Stimulated activated CD8-positive, alpha-beta memory T cell treated with anti-CD3 and anti-CD28 coated beads, Interleukin-12 subunit alpha, Interleukin-12 subunit beta, amount 100 ng/mL, for 24 hours (primary cell): ENCODE results near the gene ADGRL1.
"Not testable (repeated sequence)": the region's sequence is repeated elsewhere in the genome, so short reads cannot be mapped to it uniquely, and the experiment has no call there.

Experiments
- DNase-seq: peaks from one replicate; pipeline ENCODE4 v3.0.0-alpha.2; 2020; ENCODE audit errors: extremely low read depth

The ADGRL1 gene

DNA sequence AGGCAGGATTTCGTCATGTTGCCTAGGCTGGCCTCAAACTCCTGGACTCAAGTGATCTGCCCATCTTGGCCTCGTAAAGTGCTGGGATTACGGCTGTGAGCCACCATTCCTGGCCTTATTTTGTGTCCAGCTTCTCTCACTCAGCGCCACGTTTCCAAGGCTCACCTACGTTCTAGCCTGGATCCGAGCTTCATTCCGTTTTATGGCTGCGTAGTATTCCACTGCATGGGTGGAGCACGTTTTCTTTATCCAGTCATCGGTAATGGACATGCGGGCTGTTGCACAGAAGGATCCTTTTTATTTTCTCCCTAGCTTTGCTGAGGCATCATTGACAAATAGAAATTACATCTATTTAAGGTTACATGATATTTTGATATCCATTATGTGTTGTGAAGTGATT is 16.6 kb downstream of the ADGRL1 start:
- DNase-seq: no peak

DNA sequence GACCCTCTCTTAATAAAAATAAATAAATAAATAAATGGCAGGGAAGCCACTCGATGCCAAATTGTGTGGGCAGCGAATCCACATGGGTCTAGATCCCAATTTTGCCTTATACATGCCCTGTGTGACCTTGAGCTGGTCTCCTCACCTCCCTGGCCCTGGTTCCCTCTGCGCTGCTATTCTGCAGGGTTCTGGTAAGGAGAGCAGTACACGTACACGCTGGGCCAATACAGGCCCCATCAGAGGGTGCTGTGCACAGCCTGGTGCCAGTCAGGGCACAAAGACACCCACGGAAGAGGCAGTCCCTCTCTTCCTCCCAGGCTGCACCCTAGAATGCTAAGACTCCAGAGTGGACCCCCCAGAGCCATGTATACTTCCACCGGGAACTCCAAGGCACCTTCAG is 17.9 kb downstream of the ADGRL1 start:
- not testable (repeated sequence) for DNase-seq

DNA sequence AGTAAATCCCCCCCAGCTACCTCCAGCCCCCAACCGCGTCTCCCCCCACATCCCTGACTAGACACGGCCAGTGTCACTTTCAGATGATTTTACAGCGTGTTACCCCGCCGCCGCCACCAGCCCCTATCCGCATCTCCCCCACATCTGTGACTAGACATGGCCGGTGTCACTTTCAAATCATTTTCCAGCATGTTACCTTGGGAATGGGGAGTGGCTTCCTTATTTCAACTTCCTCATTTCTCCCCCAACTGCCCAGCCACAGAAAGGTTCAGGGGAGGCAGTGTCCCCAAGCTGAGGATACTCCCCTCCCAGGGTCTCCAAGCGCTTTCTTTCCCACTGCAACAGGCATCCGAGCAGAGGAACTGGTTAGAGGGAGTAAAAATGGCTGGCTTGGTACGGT is 18.4 kb downstream of the ADGRL1 start:
- DNase-seq: no peak

GRCh38 chr19:14186684-14187083 is 19.3 kb downstream of the ADGRL1 start:
- not testable (repeated sequence) for DNase-seq

DNA sequence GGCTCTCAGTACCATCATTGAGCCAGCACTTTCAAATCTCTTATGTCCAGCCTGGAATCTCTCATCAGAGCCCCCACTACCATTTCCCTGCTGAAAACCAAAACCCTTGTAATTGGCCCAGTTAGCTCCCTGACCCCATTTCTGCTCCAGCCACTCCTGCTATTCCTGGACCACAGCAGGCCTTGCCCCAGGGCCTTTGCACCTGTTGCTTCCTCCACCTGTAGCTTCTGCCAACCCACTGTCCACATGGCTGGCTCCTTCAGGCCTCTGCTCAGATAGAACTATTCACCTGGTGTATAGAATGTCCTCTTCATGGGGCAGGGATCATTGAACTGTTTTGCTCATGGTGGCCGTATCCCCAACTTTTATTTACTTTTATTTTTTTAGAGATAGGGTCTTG is 20.3 kb downstream of the ADGRL1 start:
- not testable (repeated sequence) for DNase-seq

DNA sequence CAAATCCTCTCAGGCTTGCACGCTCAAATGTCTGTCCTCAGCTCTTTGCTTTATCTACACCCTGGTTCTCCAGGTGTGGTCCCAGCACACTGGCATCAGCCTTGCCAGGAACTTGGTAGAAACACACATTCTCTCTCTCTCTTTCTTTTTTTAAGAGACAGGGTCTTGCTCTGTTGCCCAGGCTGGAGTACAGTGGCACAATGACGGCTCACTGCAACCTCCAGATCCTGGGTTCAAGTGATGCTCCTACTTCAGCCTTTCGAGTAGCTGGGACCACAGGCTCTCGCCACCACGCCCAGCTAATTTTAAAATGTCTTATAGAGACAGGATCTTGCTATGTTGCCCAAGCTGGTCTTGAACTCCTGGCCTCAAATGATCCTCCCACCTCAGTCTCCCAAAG is 20.8 kb downstream of the ADGRL1 start:
- no peak for DNase-seq

- no peak for DNase-seq
Measured at GRCh38 chr19:14183741-14184350, 22.1 kb downstream of the ADGRL1 start.

DNA sequence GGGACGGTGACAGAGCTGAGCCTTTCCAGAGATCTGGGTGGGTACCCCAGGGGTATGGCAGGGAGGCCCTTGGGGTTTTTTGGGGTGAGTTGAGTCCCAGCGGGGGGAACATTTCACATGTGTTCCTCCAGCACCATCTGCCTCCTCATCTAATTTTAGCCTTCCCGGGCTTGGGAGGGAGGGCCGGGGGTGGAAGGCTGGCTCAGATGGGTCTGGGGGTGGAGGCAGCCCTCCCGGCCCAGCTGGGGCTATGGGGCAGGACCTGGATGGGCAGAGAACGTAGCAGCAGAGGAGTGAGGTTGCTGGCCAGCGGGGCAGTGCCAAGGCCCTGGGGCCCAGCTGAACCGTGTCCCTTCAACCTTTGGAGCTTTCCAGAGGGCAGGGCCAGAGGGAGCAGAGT is 23.5 kb downstream of the ADGRL1 start:
- DNase-seq: no peak

- DNase-seq: no peak
Measured at GRCh38 chr19:14181906-14182305, 24.1 kb downstream of the ADGRL1 start.

- DNase-seq: not testable (repeated sequence)
Measured at GRCh38 chr19:14181199-14181598, 24.8 kb downstream of the ADGRL1 start.

DNA sequence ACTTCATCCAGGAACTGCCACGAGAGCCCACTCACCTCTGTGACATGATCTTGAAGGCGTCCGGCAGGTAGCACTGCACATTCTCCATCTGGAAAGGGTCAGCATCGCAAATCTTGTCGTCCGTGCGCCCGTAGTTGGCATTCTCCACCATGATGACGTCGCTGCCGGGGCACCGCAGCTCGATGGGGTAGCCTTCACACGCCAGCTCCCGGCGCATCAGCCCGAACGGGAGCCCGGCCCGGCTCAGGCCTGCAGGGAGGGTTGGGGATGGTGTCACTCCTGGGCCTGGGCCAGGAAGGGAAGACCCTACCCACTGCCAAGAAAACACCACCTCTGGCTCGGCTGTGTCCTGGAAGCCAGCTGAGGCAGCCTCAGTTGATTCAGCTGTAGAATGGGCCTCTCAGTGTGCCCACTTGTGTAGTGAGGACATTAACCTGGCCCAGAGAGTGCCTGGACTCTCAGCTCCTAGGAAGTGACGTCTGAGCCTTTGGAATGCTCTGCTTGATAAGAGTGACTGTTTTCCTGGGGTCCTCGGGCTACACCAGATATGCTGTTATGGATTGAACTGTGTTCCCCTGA is 28.4 kb downstream of the ADGRL1 start:
- DNase-seq: no peak

DNA sequence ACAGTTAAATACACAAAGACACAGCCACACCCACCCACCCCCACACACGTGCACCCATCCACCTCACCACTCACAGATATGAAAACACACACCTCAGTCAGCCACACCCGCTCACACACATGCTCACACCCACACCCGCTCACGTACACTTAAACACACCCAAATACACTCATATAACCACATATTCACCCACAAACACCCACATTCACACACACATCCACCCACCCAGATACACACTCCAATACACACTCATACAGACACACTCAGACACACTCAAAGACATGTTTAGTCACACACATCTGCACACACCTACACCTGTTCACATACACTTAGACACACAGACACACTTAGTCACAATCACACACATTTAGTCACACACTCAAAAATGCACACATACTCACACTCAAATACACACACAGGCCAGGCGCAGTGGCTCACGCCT is 30.6 kb downstream of the ADGRL1 start:
- no peak for DNase-seq

- DNase-seq: no peak
Measured at GRCh38 chr19:14174883-14175282, 31.1 kb downstream of the ADGRL1 start.

DNA sequence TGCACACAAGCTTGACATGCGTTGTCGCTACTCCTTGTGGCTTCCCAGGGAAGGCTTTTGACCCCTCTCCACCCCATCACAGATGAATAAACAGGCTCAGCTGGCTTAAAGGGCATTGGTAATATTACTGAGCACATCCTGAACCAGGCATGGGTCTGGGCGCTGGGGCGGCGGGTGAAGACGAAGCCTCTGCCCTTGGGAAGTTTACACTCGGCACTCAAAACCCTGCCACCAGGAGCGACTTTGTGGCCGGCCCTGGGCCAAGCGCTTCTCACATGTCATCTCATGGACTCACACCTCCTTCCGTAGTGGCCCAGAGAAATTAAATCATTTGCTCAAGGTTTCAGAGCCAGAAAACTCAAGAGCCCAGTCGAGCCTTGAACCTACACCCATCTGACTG is 37.0 kb downstream of the ADGRL1 start:
- DNase-seq: no peak

- DNase-seq: no peak
Measured at GRCh38 chr19:14168259-14168972, 37.6 kb downstream of the ADGRL1 start.

- no peak for DNase-seq
Measured at GRCh38 chr19:14167576-14168138, 38.3 kb downstream of the ADGRL1 start.

GRCh38 chr19:14166999-14167575 is 38.9 kb downstream of the ADGRL1 start:
- no peak for DNase-seq

DNA sequence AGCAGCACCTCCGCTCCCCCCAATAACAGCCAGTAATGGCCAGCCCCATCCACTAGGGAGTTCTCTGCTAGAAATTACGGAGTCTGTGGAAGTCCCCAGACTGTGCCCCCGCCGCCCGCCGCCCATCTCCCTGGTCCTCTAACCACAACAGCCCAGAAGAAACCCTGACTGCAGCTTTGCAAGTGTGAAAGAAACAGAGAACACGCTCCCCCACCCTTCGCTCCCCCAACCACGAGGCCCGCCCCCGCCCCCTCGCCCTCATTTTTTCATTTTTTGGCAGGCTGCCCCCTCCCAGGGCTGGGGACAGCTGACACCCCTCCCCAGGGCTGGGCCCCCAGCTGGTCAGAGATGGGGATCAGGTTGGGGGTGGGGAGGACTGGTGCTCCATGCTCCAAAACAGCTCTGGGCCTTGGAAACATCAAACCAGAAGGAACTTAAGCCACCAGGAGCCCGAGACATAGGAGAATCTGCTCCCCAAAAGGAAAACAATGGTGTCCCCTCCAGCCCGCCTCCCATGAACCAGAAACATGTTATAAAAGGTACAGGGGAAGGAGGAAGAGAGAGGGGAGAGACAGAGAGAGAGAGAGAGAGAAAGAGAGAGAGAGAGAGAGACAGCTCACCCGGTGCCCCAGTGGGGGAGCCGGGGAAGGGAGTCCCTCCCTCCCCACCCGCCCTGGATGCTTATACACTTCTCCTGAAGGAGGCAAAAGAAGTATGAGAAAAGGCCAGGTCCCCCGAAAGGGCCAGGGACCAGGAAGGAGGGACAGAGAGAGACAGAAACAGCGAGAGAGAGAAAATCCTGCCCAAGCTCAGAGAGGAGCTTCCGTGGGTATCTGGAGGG is 39.8 kb downstream of the ADGRL1 start:
- DNase-seq: no peak

DNA sequence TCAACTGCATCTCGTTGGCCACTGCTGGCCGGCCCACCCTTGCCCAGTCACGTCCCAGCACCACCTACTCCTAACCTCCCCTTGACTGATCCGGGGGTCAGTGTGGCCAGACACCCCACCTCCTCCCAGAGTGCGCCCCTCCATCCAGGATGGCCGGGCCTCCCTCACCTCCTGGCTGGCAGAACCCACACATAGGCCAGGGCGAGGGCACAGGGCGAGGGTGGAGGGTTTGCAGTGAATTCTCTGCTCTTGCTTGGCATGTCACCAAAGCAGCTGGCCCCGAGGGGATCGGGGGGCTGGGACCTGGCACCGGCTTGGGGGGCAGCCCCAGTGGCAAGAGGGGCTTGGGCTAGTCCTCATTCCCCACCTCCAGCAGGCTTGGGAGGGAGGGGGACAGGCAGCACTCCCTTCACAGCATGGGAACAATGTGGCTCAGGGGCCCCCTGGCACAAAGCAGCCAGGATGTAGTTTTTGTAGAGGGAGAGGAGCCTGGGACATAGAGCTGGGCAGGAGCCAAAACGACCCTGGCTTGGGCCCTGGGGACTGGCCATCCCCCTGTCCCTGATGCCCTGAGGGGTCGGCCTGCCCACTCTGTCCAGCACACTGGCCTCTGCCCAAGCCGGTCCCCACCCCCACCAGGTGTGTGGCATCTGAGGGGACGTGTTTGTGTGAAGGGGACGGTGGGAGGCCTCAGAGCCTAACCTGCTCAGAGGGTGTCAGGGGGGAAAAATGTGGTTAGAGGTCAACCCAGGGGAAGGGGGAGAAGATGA is 41.1 kb downstream of the ADGRL1 start:
- DNase-seq: no peak

DNA sequence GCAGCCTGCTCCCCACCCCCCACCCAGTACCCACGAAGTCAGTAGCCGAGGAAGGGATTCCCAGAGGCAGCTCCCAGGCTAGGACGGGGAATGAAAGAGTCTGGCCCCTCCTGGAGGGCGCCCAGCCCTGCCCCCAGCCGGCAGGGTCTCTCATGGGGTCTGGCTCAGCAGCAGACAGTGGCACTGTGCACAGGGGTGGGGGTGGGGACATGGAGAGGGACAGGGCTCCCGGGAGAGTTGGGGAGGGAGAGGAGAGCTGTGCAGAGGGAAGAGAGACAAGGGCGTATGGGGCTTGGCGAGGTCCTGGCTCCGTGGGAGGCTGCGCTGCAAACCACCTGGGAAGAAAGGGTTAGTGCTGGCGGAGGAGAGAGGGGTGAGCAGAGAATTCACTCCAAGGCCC is 41.9 kb downstream of the ADGRL1 start:
- DNase-seq: no peak

- no peak for DNase-seq
Measured at GRCh38 chr19:14162871-14163297, 43.1 kb downstream of the ADGRL1 start.
